Measurements from ENCODE around the gene NKX2-3. TPM values are rescaled to one million over a fixed set of nuclear protein-coding genes. Genes with fewer than 3 reads are reported as not detected.

The NKX2-3 gene
- total RNA-seq, 1 donor from 2014 or later, result not detected

GRCh38 chr10:99507265-99507664, 25.5 kb upstream of the NKX2-3 start:
- Histone ChIP-seq H3K9ac (no peak overlapping the region), H3K79me2 (ENCODE audit: low read depth) (no peaks in the 10 kb centered on the region), H3F3A (ENCODE audit: low read depth) (no peaks in the 10 kb centered on the region), H3K4me2 (no peak overlapping the region), H3K27me3 (peaks cover 100% of the 10 kb centered on the region), H3K9me3 (ENCODE audit: low read depth) (no peaks in the 10 kb centered on the region), H3K36me3 (no peaks in the 10 kb centered on the region), H3K4me1 (no peaks in the 10 kb centered on the region), H4K20me1 (ENCODE audit: low read depth) (no peaks in the 10 kb centered on the region), H3K27ac (no peak overlapping the region), H2AFZ (replicated peaks) (no peak overlapping the region), H3K4me3 (no peak overlapping the region)
- DNase-seq (ENCODE audit: low spot score), result no peak
- no peak overlapping the region for H3K4me3 Mint-ChIP-seq
- H3K4me1 Mint-ChIP-seq, result no peaks in the 10 kb centered on the region
- H3K27me3 Mint-ChIP-seq (ENCODE audit: insufficient read depth, low read depth), result peaks cover 14% of the 10 kb centered on the region
- TF ChIP-seq CTCF (IDR thresholded peaks at IDR 0.05) (no peak), EZH2 (IDR thresholded peaks at IDR 0.05) (no peak), EZH2phosphoT487 (IDR thresholded peaks at IDR 0.05) (no peak)
- H3K9me3 Mint-ChIP-seq, result no peaks in the 10 kb centered on the region
- H3K36me3 Mint-ChIP-seq, result no peaks in the 10 kb centered on the region
- H3K27ac Mint-ChIP-seq, result no peak overlapping the region

- no peaks in the 10 kb centered on the region for H3K9me3 Mint-ChIP-seq
- H3K4me3 Mint-ChIP-seq, result no peak overlapping the region
- no peak overlapping the region for H3K4me2 ChIP-seq
- DNase-seq (ENCODE audit: low spot score), result no peak
- H3K4me1 ChIP-seq, result no peaks in the 10 kb centered on the region
- no peaks in the 10 kb centered on the region for H3F3A ChIP-seq (ENCODE audit: low read depth)
- H3K9ac ChIP-seq, result no peak overlapping the region
- H3K4me3 ChIP-seq, result no peak overlapping the region
- H3K36me3 Mint-ChIP-seq, result no peaks in the 10 kb centered on the region
- no peak overlapping the region for H3K27ac Mint-ChIP-seq
- no peaks in the 10 kb centered on the region for H3K36me3 ChIP-seq
- peaks cover 100% of the 10 kb centered on the region for H3K27me3 ChIP-seq
- no peak overlapping the region for H3K27ac ChIP-seq
- H3K27me3 Mint-ChIP-seq (ENCODE audit: insufficient read depth, low read depth), result peaks cover 40% of the 10 kb centered on the region
- no peaks in the 10 kb centered on the region for H3K4me1 Mint-ChIP-seq
- TF ChIP-seq EZH2phosphoT487 (IDR thresholded peaks at IDR 0.05) (no peak), EZH2 (IDR thresholded peaks at IDR 0.05) (no peak), CTCF (IDR thresholded peaks at IDR 0.05) (no peak)
- H4K20me1 ChIP-seq (ENCODE audit: low read depth), result no peaks in the 10 kb centered on the region
- H3K79me2 ChIP-seq (ENCODE audit: low read depth), result no peaks in the 10 kb centered on the region
- no peaks in the 10 kb centered on the region for H3K9me3 ChIP-seq (ENCODE audit: low read depth)
- H2AFZ ChIP-seq (replicated peaks), result no peak overlapping the region
Observed at GRCh38 chr10:99513061-99513460, 19.7 kb upstream of the NKX2-3 start.

GRCh38 chr10:99519690-99520039, 13.1 kb upstream of the NKX2-3 start:
- no peak overlapping the region for H3K9ac ChIP-seq
- peaks cover 36% of the 10 kb centered on the region for H3K4me1 ChIP-seq
- no peak overlapping the region for H3K27ac Mint-ChIP-seq
- H3K27me3 Mint-ChIP-seq (ENCODE audit: insufficient read depth, low read depth), result peaks cover 83% of the 10 kb centered on the region
- no peak overlapping the region for H3K4me3 ChIP-seq
- H3K79me2 ChIP-seq (ENCODE audit: low read depth), result no peaks in the 10 kb centered on the region
- H3F3A ChIP-seq (ENCODE audit: low read depth), result peaks cover 43% of the 10 kb centered on the region
- H3K27ac ChIP-seq, result no peak overlapping the region
- H3K9me3 Mint-ChIP-seq, result peaks cover 3% of the 10 kb centered on the region
- peak overlapping the region; percentile 23 for H3K4me2 ChIP-seq
- peaks cover 100% of the 10 kb centered on the region for H3K27me3 ChIP-seq
- H3K36me3 Mint-ChIP-seq, result no peaks in the 10 kb centered on the region
- H3K4me3 Mint-ChIP-seq, result no peak overlapping the region
- H2AFZ ChIP-seq (replicated peaks), result no peak overlapping the region
- no peaks in the 10 kb centered on the region for H3K36me3 ChIP-seq
- H3K9me3 ChIP-seq (ENCODE audit: low read depth), result no peaks in the 10 kb centered on the region
- no peak for TF ChIP-seq EZH2 (IDR thresholded peaks at IDR 0.05)
- no peak for TF ChIP-seq EZH2phosphoT487 (IDR thresholded peaks at IDR 0.05)
- TF ChIP-seq CTCF (IDR thresholded peaks at IDR 0.05), result no peak
- H3K4me1 Mint-ChIP-seq, result peaks cover 27% of the 10 kb centered on the region
- no peak for DNase-seq (ENCODE audit: low spot score)
- H4K20me1 ChIP-seq (ENCODE audit: low read depth), result peaks cover 58% of the 10 kb centered on the region
